ENCODE data around the gene PLPPR4. TPM values are rescaled to one million over a fixed set of nuclear protein-coding genes. Genes with fewer than 3 reads are reported as not detected.

Gene PLPPR4
- total and polyA plus RNA-seq, 2 of the 4 experiments (the other 2 are of a cell fraction): 4.5 to 7.0 TPM

- no CpG with 5 or more reads among the region's 2 CpGs for WGBS, 2 experiments (ENCODE audit: extremely low coverage in 2 of 2, insufficient read length in 1 of 2)
- CTCF ChIA-PET: interaction anchor here (0.7 kb wide), 1 partner anchor 559 kb away, joined by 3 read pairs; no protein-coding TSS in a partner anchor
- no peak overlapping the region for H3K4ac ChIP-seq (ENCODE audit: low read depth, low read length)
- dilution Hi-C loops (cut with HindIII; ENCODE audit: low sequenced_read_pairs, unreplicated experiment) (no loop called here), in situ Hi-C loops (cut with MboI; ENCODE audit: low sequenced_read_pairs) (no loop called here), intact Hi-C loops (cut with micrococcal nuclease) (no loop called here)
- no peak overlapping the region for H2AK9ac ChIP-seq (replicated peaks; ENCODE audit: low read depth, low read length, poor library complexity)
- no peaks in the 10 kb centered on the region for H3K4me1 ChIP-seq (ENCODE audit: control insufficient read depth, insufficient read depth, low read length)
- H3K18ac ChIP-seq (ENCODE audit: low read depth, low read length): no peak overlapping the region
- no peak overlapping the region for H4K8ac ChIP-seq (ENCODE audit: low read depth in 2 of 2, low read length in 2 of 2)
- no peaks in the 10 kb centered on the region for H3K9me3 ChIP-seq (ENCODE audit: control insufficient read depth, insufficient read depth, low read length)
- no peak overlapping the region for H3K9ac ChIP-seq (ENCODE audit: low read depth, low read length)
- H3K36me3 ChIP-seq (ENCODE audit: control insufficient read depth, insufficient read depth, low read length): no peaks in the 10 kb centered on the region
- H3K27ac ChIP-seq (ENCODE audit: insufficient read depth, low read length): no peak overlapping the region
- H2BK120ac ChIP-seq (ENCODE audit: low read depth, low read length): no peak overlapping the region
- H3K79me1 ChIP-seq (ENCODE audit: low read depth in 1 of 2, low read length in 2 of 2): no peaks in the 10 kb centered on the region
- H2AFZ ChIP-seq (replicated peaks; ENCODE audit: low read length, poor library complexity): no peak overlapping the region
- no peak overlapping the region for H2AK5ac ChIP-seq (ENCODE audit: low read depth, low read length)
- H3K4me2 ChIP-seq (ENCODE audit: low read depth, low read length): no peak overlapping the region
- TF ChIP-seq USF2 (IDR thresholded peaks at IDR 0.05; ENCODE audit: low read depth, low read length) (no peak), FOS (IDR thresholded peaks at IDR 0.05; ENCODE audit: low read depth, low read length) (no peak), MAFK (IDR thresholded peaks at IDR 0.05; ENCODE audit: low read depth, low read length) (no peak), MAZ (IDR thresholded peaks at IDR 0.05; ENCODE audit: borderline replicate concordance, low read depth, low read length) (no peak), BHLHE40 (IDR thresholded peaks at IDR 0.05; ENCODE audit: low read depth, low read length) (no peak), CTCF (conservative IDR thresholded peaks at IDR 0.05; ENCODE audit: low read depth, low read length) (no peak), MXI1 (IDR thresholded peaks at IDR 0.05; ENCODE audit: borderline replicate concordance, low read depth, low read length) (no peak)
- H4K20me1 ChIP-seq (ENCODE audit: insufficient read depth, low read length): no peaks in the 10 kb centered on the region
- no peak overlapping the region for H4K91ac ChIP-seq (ENCODE audit: insufficient read depth, low read depth, low read length)
- BruUV-seq (replicated peaks): no TSS peak
- H3K4me3 ChIP-seq (ENCODE audit: insufficient read depth, low read depth, low read length): no peak overlapping the region
- DNase-seq (no peak), ATAC-seq (ENCODE audit: low read depth) (no peak)
- H2BK5ac ChIP-seq (ENCODE audit: low read depth, low read length, poor library complexity, severe bottlenecking): no peak overlapping the region
- no peak overlapping the region for H3K14ac ChIP-seq (replicated peaks; ENCODE audit: low read depth, low read length)
- H3K9me1 ChIP-seq (ENCODE audit: insufficient read depth, low read length): no peaks in the 10 kb centered on the region
- H3K27me3 ChIP-seq (ENCODE audit: control insufficient read depth, insufficient read depth, low read length): no peaks in the 10 kb centered on the region
- H2BK20ac ChIP-seq (ENCODE audit: low read depth, low read length): no peak overlapping the region
- no peak overlapping the region for H3K23ac ChIP-seq (ENCODE audit: low read depth, low read length)
- POLR2A ChIA-PET (ENCODE audit: unreplicated experiment): no interaction called here
- H3K56ac ChIP-seq (ENCODE audit: extremely low read depth, insufficient read depth, low read length): no peak overlapping the region
- no peak overlapping the region for H2BK15ac ChIP-seq (ENCODE audit: low read depth, low read length)
- no peak overlapping the region for H4K5ac ChIP-seq (ENCODE audit: low read depth, low read length)
Observed at GRCh38 chr1:99352821-99353220, 88.5 kb downstream of the PLPPR4 start.

Data from IMR-90 (cell line).